ENCODE measurements around the gene DLGAP5. TPM values are rescaled to one million over a fixed set of nuclear protein-coding genes. Genes with fewer than 3 reads are reported as not detected.

The DLGAP5 gene
- total and polyA plus RNA-seq, 7 donors = 0.16 to 11.0 (median 0.96) TPM; not detected in 1

GRCh38 chr14:55136885-55137786, 54.2 kb downstream of the DLGAP5 start:
- peak; percentile 91 for DNase-seq
- Histone ChIP-seq H3K27ac (peak overlapping the region; percentile 67 to 75 (median 71)), H3K4me3 (peak overlapping the region in 3 of 4 donors; percentile 15 to 19 (median 18)), H3K9me3 (no peaks in the 10 kb centered on the region), H3K36me3 (peaks cover 6 to 43% (median 27%) of the 10 kb centered on the region in 4 donors), H3K27me3 (no peaks in the 10 kb centered on the region), H3K4me1 (peaks cover 0 to 49% (median 48%) of the 10 kb centered on the region in 4 donors)
- intact Hi-C loops (cut with DNase I) = no loop called here
- TF ChIP-seq POLR2AphosphoS5 (IDR thresholded peaks at IDR 0.05) = peak in 2 of 4 donors; percentile 12 to 56
- no peak for TF ChIP-seq POLR2A (IDR thresholded peaks at IDR 0.05)
- no peak for TF ChIP-seq EP300 (IDR thresholded peaks at IDR 0.05)
- 59 to 71% methylated on average over 12 of the region's 12 CpGs for WGBS, 2 donors

- H3K4me3 ChIP-seq = no peak overlapping the region
- no peaks in the 10 kb centered on the region for H3K9me3 ChIP-seq
- H3K27me3 ChIP-seq = no peaks in the 10 kb centered on the region
- DNase-seq = no peak
- H3K27ac ChIP-seq = peak overlapping the region; percentile 67 to 75 (median 71)
- WGBS, 2 donors = 46 to 78% methylated on average over 3 of the region's 3 CpGs
- peaks cover 6 to 34% (median 24%) of the 10 kb centered on the region in 4 donors for H3K36me3 ChIP-seq
- intact Hi-C loops (cut with DNase I) = no loop called here
- peaks cover 0 to 57% (median 53%) of the 10 kb centered on the region in 4 donors for H3K4me1 ChIP-seq
- TF ChIP-seq EP300 (IDR thresholded peaks at IDR 0.05) = no peak
Measured at GRCh38 chr14:55136241-55136640, 55.1 kb downstream of the DLGAP5 start.

- H3K27me3 ChIP-seq = no peaks in the 10 kb centered on the region
- peaks cover 0 to 6% (median 1%) of the 10 kb centered on the region in 4 donors for H3K36me3 ChIP-seq
- H3K27ac ChIP-seq = peak overlapping the region in 3 of 4 donors; percentile 22 to 53 (median 25)
- no peak for DNase-seq
- no peaks in the 10 kb centered on the region for H3K9me3 ChIP-seq
- no peak overlapping the region for H3K4me3 ChIP-seq
- 46 to 58% methylated on average over 4 of the region's 4 CpGs for WGBS, 2 donors
- H3K4me1 ChIP-seq = peaks cover 0 to 71% (median 62%) of the 10 kb centered on the region in 4 donors
- TF ChIP-seq CTCF (IDR thresholded peaks at IDR 0.05) (peak in 1 of 4 experiments; percentile 32), POLR2A (IDR thresholded peaks at IDR 0.05) (no peak)
- intact Hi-C loops (cut with DNase I) = no loop called here
Measured at GRCh38 chr14:55133416-55133815, 58.0 kb downstream of the DLGAP5 start.

- Histone ChIP-seq H3K27ac (peak overlapping the region; percentile 52 to 95 (median 92)), H3K9me3 (no peaks in the 10 kb centered on the region), H3K27me3 (no peaks in the 10 kb centered on the region), H3K36me3 (no peaks in the 10 kb centered on the region), H3K4me3 (peak overlapping the region in 3 of 4 donors; percentile 79 to 90 (median 89)), H3K4me1 (peaks cover 0 to 54% (median 46%) of the 10 kb centered on the region in 4 donors)
- no peak for DNase-seq
- intact Hi-C loops (cut with DNase I) = no loop called here
- 12 to 62% methylated on average over 7 of the region's 7 CpGs for WGBS, 2 donors
- no peak for TF ChIP-seq EP300 (IDR thresholded peaks at IDR 0.05)
- no peak for TF ChIP-seq POLR2A (IDR thresholded peaks at IDR 0.05)
- no peak for TF ChIP-seq CTCF (IDR thresholded peaks at IDR 0.05)
- peak in 2 of 4 donors; percentile 33 to 36 for TF ChIP-seq POLR2AphosphoS5 (IDR thresholded peaks at IDR 0.05)
Measured at GRCh38 chr14:55131370-55132137, 59.8 kb downstream of the DLGAP5 start.

- TF ChIP-seq CTCF (IDR thresholded peaks at IDR 0.05) = no peak
- TF ChIP-seq POLR2AphosphoS5 (IDR thresholded peaks at IDR 0.05) = peak in 1 of 4 donors; percentile 1
- no peak for DNase-seq
- 12 to 43% methylated on average over 10 of the region's 10 CpGs for WGBS, 2 donors
- Histone ChIP-seq H3K27ac (peak overlapping the region; percentile 92 to 96 (median 94)), H3K9me3 (no peaks in the 10 kb centered on the region), H3K36me3 (no peaks in the 10 kb centered on the region), H3K27me3 (no peaks in the 10 kb centered on the region), H3K4me3 (peak overlapping the region; percentile 52 to 90 (median 84)), H3K4me1 (peaks cover 0 to 52% (median 35%) of the 10 kb centered on the region in 4 donors)
- intact Hi-C loops (cut with DNase I) = no loop called here
Measured at GRCh38 chr14:55130196-55130550, 61.2 kb downstream of the DLGAP5 start.
